H1 (cell line): ENCODE results near the gene CBARP. TPM values are rescaled to one million over a fixed set of nuclear protein-coding genes. Genes with fewer than 3 reads are reported as not detected.

Experiments
- CTCF ChIA-PET: fragments of 300-600 bp; sonication (Branson Sonifier 250); formaldehyde crosslinking; loops from one replicate; lab custom pipeline; 2021; ENCODE audit not compliant: partially characterized antibody; lab: Charles Lee
- POLR2A ChIA-PET: fragments of 300-600 bp; sonication (Branson Sonifier 250); formaldehyde crosslinking; loops from one replicate; lab custom pipeline; 2021; ENCODE audit warnings: inconsistent platforms; ENCODE audit not compliant: partially characterized antibody; lab: Charles Lee
- DNase-seq, 2 experiments: peaks; one replicate each; pipeline versions ENCODE4 v3.0.0 to v3.0.0-alpha.2; 2010 to 2022; ENCODE audit warnings: low spot score in 2 of 2, low read depth in 1 of 2, mixed read lengths in 1 of 2
- FAIRE-seq: peaks from 2 replicates; lab custom pipeline; 2011; peaks lifted over from hg19 to GRCh38; lab: Jason Lieb, UNC
- H2AFZ ChIP-seq: 2 replicates; pipeline ENCODE4 v1.8.1; 2012; ENCODE audit warnings: low read length, inconsistent platforms
- H2AK5ac ChIP-seq: 2 replicates; pipeline ENCODE4 v1.6.1; 2013; ENCODE audit warnings: low read depth, low read length
- H2BK120ac ChIP-seq: replicated peaks from 2 replicates; pipeline ENCODE3; 2013; ENCODE audit warnings: low read depth, low read length, inconsistent platforms
- H2BK12ac ChIP-seq: 2 replicates; pipeline ENCODE4 v1.6.1; 2013; ENCODE audit warnings: low read depth, low read length
- H2BK15ac ChIP-seq: 2 replicates; pipeline ENCODE4 v1.6.1; 2013; ENCODE audit warnings: low read length
- H2BK20ac ChIP-seq: 2 replicates; pipeline ENCODE4 v1.6.1; 2013; ENCODE audit warnings: low read length
- H2BK5ac ChIP-seq: 2 replicates; pipeline ENCODE4 v1.6.1; 2013; ENCODE audit warnings: low read depth, low read length
- H3K14ac ChIP-seq: 2 replicates; pipeline ENCODE4 v1.6.1; 2013; ENCODE audit warnings: inconsistent platforms; ENCODE audit not compliant: insufficient read length
- H3K18ac ChIP-seq: 2 replicates; pipeline ENCODE4 v1.6.1; 2013; ENCODE audit warnings: low read length; ENCODE audit errors: extremely low read depth
- H3K23ac ChIP-seq: 2 replicates; pipeline ENCODE4 v1.6.1; 2013; ENCODE audit warnings: inconsistent platforms; ENCODE audit not compliant: insufficient read length
- H3K23me2 ChIP-seq: 2 replicates; pipeline ENCODE4 v1.6.1; 2013; ENCODE audit warnings: low read depth, low read length
- H3K27ac ChIP-seq: 2 replicates; pipeline ENCODE4 v1.6.1; 2011; ENCODE audit warnings: low read depth, low read length, inconsistent platforms
- H3K27me3 ChIP-seq, 4 experiments: replicated peaks in 1 of 4; 1 replicate in 1 of 4; 2 replicates in 3 of 4; pipeline versions ENCODE4 v1.6.1 to v1.8.1; 2011 to 2013; ENCODE audit warnings: low read length in 3 of 4, mild to moderate bottlenecking in 3 of 4, inconsistent platforms in 2 of 4, mixed read lengths in 2 of 4, moderate library complexity in 1 of 4; ENCODE audit not compliant: control insufficient read depth in 3 of 4, insufficient read depth in 3 of 4; ENCODE audit errors: extremely low read depth in 1 of 4
- H3K36me3 ChIP-seq, 4 experiments: 2 replicates each; pipeline versions ENCODE4 v1.6.1 to v1.8.1; 2011 to 2013; ENCODE audit warnings: mild to moderate bottlenecking in 4 of 4, low read length in 3 of 4, moderate library complexity in 2 of 4, control low read depth in 1 of 4, inconsistent platforms in 1 of 4; ENCODE audit not compliant: insufficient read depth in 4 of 4, control insufficient read depth in 2 of 4
- H3K4ac ChIP-seq: replicated peaks from 2 replicates; pipeline ENCODE3; 2013; ENCODE audit warnings: low read length, low read depth, mixed read lengths, inconsistent platforms; ENCODE audit not compliant: insufficient read length
- H3K4me1 ChIP-seq, 4 experiments: replicated peaks in 1 of 4; 1 replicate in 1 of 4; 2 replicates in 3 of 4; pipeline versions ENCODE4 v1.6.1 to v1.8.1; 2011 to 2013; ENCODE audit warnings: low read length in 3 of 4, inconsistent platforms in 2 of 4, mixed read lengths in 1 of 4; ENCODE audit not compliant: insufficient read depth in 4 of 4, control insufficient read depth in 3 of 4
- H3K4me2 ChIP-seq, 2 experiments: 2 replicates each; pipeline versions ENCODE4 v1.6.1 to v1.8.1; 2011 to 2013; ENCODE audit warnings: low read depth in 2 of 2, low read length in 2 of 2, control low read depth in 1 of 2, inconsistent platforms in 1 of 2, mild to moderate bottlenecking in 1 of 2; ENCODE audit not compliant: insufficient read depth in 1 of 2
- H3K4me3 ChIP-seq, 4 experiments: fragments of 200-600, 300-600 bp in 1 of 4; sonication (generic), shearing (Covaris generic), sonication (Bioruptor Twin) in 1 of 4; 2 replicates each; pipeline versions ENCODE4 v1.5.1 to v1.8.1; 2011 to 2016; ENCODE audit warnings: low read length in 4 of 4, low read depth in 3 of 4, control low read depth in 2 of 4, inconsistent platforms in 2 of 4, mild to moderate bottlenecking in 2 of 4, mixed read lengths in 1 of 4, moderate library complexity in 1 of 4; ENCODE audit not compliant: insufficient read depth in 2 of 4; ENCODE audit errors: extremely low read depth in 1 of 4
- H3K56ac ChIP-seq: replicated peaks from 2 replicates; pipeline ENCODE3; 2013; ENCODE audit warnings: low read depth, mild to moderate bottlenecking, mixed read lengths, low read length, inconsistent platforms; ENCODE audit not compliant: insufficient read length
- H3K79me1 ChIP-seq: 2 replicates; pipeline ENCODE4 v1.6.1; 2013; ENCODE audit warnings: low read depth, low read length, control low read depth
- H3K79me2 ChIP-seq, 2 experiments: 2 replicates each; pipeline versions ENCODE4 v1.6.1 to v1.8.1; 2012 to 2013; ENCODE audit warnings: low read length in 2 of 2, mild to moderate bottlenecking in 2 of 2, inconsistent platforms in 1 of 2; ENCODE audit not compliant: insufficient read depth in 2 of 2, control insufficient read depth in 1 of 2
- H3K9ac ChIP-seq, 4 experiments: replicated peaks in 1 of 4; 1 replicate in 1 of 4; 2 replicates in 3 of 4; pipeline versions ENCODE4 v1.6.1 to v1.8.1; 2011 to 2013; ENCODE audit warnings: low read depth in 3 of 4, low read length in 3 of 4, control low read depth in 2 of 4, mild to moderate bottlenecking in 2 of 4, moderate library complexity in 2 of 4, inconsistent platforms in 1 of 4; ENCODE audit errors: extremely low read depth in 1 of 4
- H3K9me3 ChIP-seq, 2 experiments: 2 replicates each; pipeline versions ENCODE4 v1.6.1 to v1.8.1; 2012 to 2013; ENCODE audit warnings: mild to moderate bottlenecking in 2 of 2, moderate library complexity in 2 of 2, control low read depth in 1 of 2, inconsistent platforms in 1 of 2, low read depth in 1 of 2, low read length in 1 of 2, mixed read lengths in 1 of 2; ENCODE audit not compliant: insufficient read depth in 2 of 2
- H4K20me1 ChIP-seq, 2 experiments: replicated peaks in 1 of 2; 2 replicates each; pipeline versions ENCODE3 to v1.8.1; 2011 to 2013; ENCODE audit warnings: inconsistent platforms in 2 of 2, low read length in 2 of 2, mild to moderate bottlenecking in 1 of 2; ENCODE audit not compliant: insufficient read depth in 2 of 2, control insufficient read depth in 1 of 2
- H4K5ac ChIP-seq: 2 replicates; pipeline ENCODE4 v1.6.1; 2013; ENCODE audit warnings: low read length, low read depth, mixed read lengths, inconsistent platforms; ENCODE audit not compliant: insufficient read length
- H4K8ac ChIP-seq: 2 replicates; pipeline ENCODE4 v1.8.0; 2013; ENCODE audit warnings: mild to moderate bottlenecking, moderate library complexity, low read length, inconsistent platforms; ENCODE audit not compliant: insufficient read depth; ENCODE audit errors: extremely low read depth
- H4K91ac ChIP-seq: replicated peaks from 2 replicates; pipeline ENCODE3; 2013; ENCODE audit warnings: low read length, mixed read lengths, inconsistent platforms; ENCODE audit not compliant: insufficient read length
- ASH2L ChIP-seq: fragments of 200-600, 300-600 bp; sonication (generic); IDR thresholded peaks from one replicate; pipeline ENCODE4 v1.7.1; 2017; ENCODE audit warnings: low read length
- BCL11A ChIP-seq, 2 experiments: IDR thresholded peaks; one replicate each; pipeline ENCODE4 v1.6.1; 2011; ENCODE audit warnings: low read depth in 2 of 2, low read length in 2 of 2, mild to moderate bottlenecking in 2 of 2
- EZH2 ChIP-seq: fragments of 200-600 bp; sonication (generic); IDR thresholded peaks from 2 replicates; pipeline ENCODE4 v1.7.1; 2012; ENCODE audit warnings: low read depth, mild to moderate bottlenecking, moderate library complexity, low read length, inconsistent platforms; ENCODE audit not compliant: severe bottlenecking
- POLR2A ChIP-seq, 2 experiments: IDR thresholded peaks; 1 replicate in 1 of 2; 2 replicates in 1 of 2; pipeline ENCODE4 v1.6.1; 2011; ENCODE audit warnings: low read depth in 2 of 2, low read length in 2 of 2, mild to moderate bottlenecking in 2 of 2; ENCODE audit errors: control extremely low read depth in 1 of 2
- WGBS, 2 experiments: shearing (Covaris generic) in 1 of 2; methylation state at CpG; one replicate each; pipeline versions ENCODE4 v1.1.6 to v1.1.7; 2013 to 2015; ENCODE audit warnings: low lambda C conversion rate in 2 of 2, mixed read lengths in 2 of 2, inconsistent platforms in 1 of 2, low coverage in 1 of 2, missing lambda C conversion rate in 1 of 2; ENCODE audit not compliant: insufficient replicate concordance in 2 of 2, insufficient coverage in 1 of 2, insufficient read length in 1 of 2; ENCODE audit errors: extremely low coverage in 1 of 2, missing lambda C conversion rate in 1 of 2; 5-methylcytosine and 5-hydroxymethylcytosine counted together
- polyA plus RNA-seq, 7 experiments: library from polyadenylated mRNA; depleted of rRNA in 3 of 7; stranded (reverse) in 5 of 7; unstranded in 2 of 7; fragments of >200 nt in 5 of 7; fragments of 200-250 nt in 2 of 7; gene quantifications; 1 replicate in 5 of 7; 2 replicates in 1 of 7; 4 replicates in 1 of 7; pipeline versions ENCODE4 v1.2.1 to v1.2.3, GENCODE V29; 2011 to 2013; ENCODE audit warnings: missing spikeins in 2 of 7, mixed read lengths in 2 of 7
- total RNA-seq: library from RNA; stranded (reverse); fragmentation: NEBNext Ultra II Directional; extraction: Animal tissue kit (Norgen Biotek cat#: 25700); gene quantifications from 2 replicates; pipeline ENCODE4 v1.2.1, GENCODE V29; 2021

The CBARP gene
- total and polyA plus RNA-seq, 2 of the 8 experiments (the other 6 are each of a cell fraction or from before 2014, with no cell fraction given) = 4.9 to 14.7 TPM

GRCh38 chr19:1265615-1266128, 27.9 kb upstream of the CBARP start:
- Histone ChIP-seq H3K79me1 (no peaks in the 10 kb centered on the region; the same call in 1 of the 2 replicates), H4K8ac (no peak overlapping the region; the same call in 1 of the 2 replicates), H3K9me3 (no peaks in the 10 kb centered on the region)

More at GRCh38 chr19:1265615-1266128, 27.9 kb upstream of the CBARP start:
- Histone ChIP-seq H2BK5ac (peak overlapping the region; percentile 98), H2BK12ac (peak overlapping the region; percentile 99; the same call in 1 of the 2 replicates)
- no peak for TF ChIP-seq ASH2L
- TF ChIP-seq EZH2 = peak; percentile 42
- peak in 1 of 2 experiments; percentile 31; a peak in 1 of 3 replicates for TF ChIP-seq POLR2A (IDR thresholded peaks at IDR 0.05; ENCODE audit: control extremely low read depth in 1 of 2, low read depth in 2 of 2, low read length in 2 of 2)
- no peak for TF ChIP-seq BCL11A (IDR thresholded peaks at IDR 0.05; ENCODE audit: low read depth in 2 of 2, low read length in 2 of 2)
- TF ChIP-seq, all 59 proteins: peak for 2
- Histone ChIP-seq H4K20me1 (peaks cover 2 to 10% of the 10 kb centered on the region in 2 experiments), H3K27ac (no peak overlapping the region), H4K5ac (peak overlapping the region; percentile 89), H3K4me1 (peaks cover 4 to 63% (median 46%) of the 10 kb centered on the region in 4 experiments), H3K79me2 (peaks cover 5 to 11% of the 10 kb centered on the region in 2 experiments), H3K4me3 (peak overlapping the region; percentile 38 to 61 (median 48)), H2BK120ac (peak overlapping the region; percentile 95), H3K56ac (peak overlapping the region; percentile 69), H2BK20ac (peak overlapping the region; percentile 80; the same call in 1 of the 2 replicates), H2AK5ac (peak overlapping the region; percentile 87), H3K36me3 (peaks cover 0 to 3% (median 2%) of the 10 kb centered on the region in 4 experiments; a peak in 1 of 8 replicates), H3K9ac (peak overlapping the region in 2 of 4 experiments; percentile 25 to 38; a peak in 3 of 7 replicates), H3K14ac (no peak overlapping the region), H3K4ac (peak overlapping the region; percentile 92), H4K91ac (peak overlapping the region; percentile 99), H2AFZ (no peak overlapping the region), H2BK15ac (peak overlapping the region; percentile 100; the same call in 1 of the 2 replicates), H3K18ac (peak overlapping the region; percentile 93), H3K27me3 (peaks cover 0 to 10% (median 5%) of the 10 kb centered on the region in 4 experiments; a peak in 4 of 7 replicates), H3K23ac (no peak overlapping the region), H3K23me2 (peaks cover 35% of the 10 kb centered on the region; the same call in 1 of the 2 replicates), H3K4me2 (peak overlapping the region; percentile 82 to 83)
- 11% methylated on average over 19 of the region's 28 CpGs; no CpG with 5 or more reads in 1 of the 2 experiments for WGBS, 2 experiments
- FAIRE-seq = no peak
- ChIA-PET POLR2A (interaction anchor here (1.1 to 19.4 kb wide), 11 partner anchors 10 to 258 kb away, joined by 3 to 456 read pairs (median 4); partner anchors contain the start of genes ARHGAP45, ATP5F1D, CBARP and FAM174C), CTCF (interaction anchor here (0.6 to 15.9 kb wide), 13 partner anchors 10 to 239 kb away, joined by 3 to 212 read pairs (median 4); partner anchors contain the start of genes ATP5F1D and CNN2)
- no peak for DNase-seq
